ENCODE data around the gene HOXC9.

The HOXC9 gene

GRCh38 chr12:54028314-54029201 is 28.6 kb downstream of the HOXC9 start, which contains the start of gene HOXC6:
HOXC6 (plus strand) TSS chr12:54028440; CDS start chr12:54028522, 82 bp downstream.
- DNase-seq = no peak

GRCh38 chr12:54029529-54030441 is 29.8 kb downstream of the HOXC9 start:
- no peak for DNase-seq

GRCh38 chr12:54030442-54030801 is 30.5 kb downstream of the HOXC9 start:
- no peak for DNase-seq

- no peak for DNase-seq
These were observed 31.0 kb downstream of the HOXC9 start for GRCh38 chr12:54030889-54031471.

- no peak for DNase-seq
These were observed 31.5 kb downstream of the HOXC9 start for GRCh38 chr12:54031480-54031879.

- DNase-seq = no peak
These were observed 32.2 kb downstream of the HOXC9 start for GRCh38 chr12:54032086-54032619.

GRCh38 chr12:54032627-54033100 is 32.7 kb downstream of the HOXC9 start, which contains the start of gene HOXC5:
HOXC5 (plus strand) TSS chr12:54033050; CDS start chr12:54033123, 73 bp downstream.
- no peak for DNase-seq

- DNase-seq = no peak
These were observed 33.4 kb downstream of the HOXC9 start for GRCh38 chr12:54033106-54033979.

DNA sequence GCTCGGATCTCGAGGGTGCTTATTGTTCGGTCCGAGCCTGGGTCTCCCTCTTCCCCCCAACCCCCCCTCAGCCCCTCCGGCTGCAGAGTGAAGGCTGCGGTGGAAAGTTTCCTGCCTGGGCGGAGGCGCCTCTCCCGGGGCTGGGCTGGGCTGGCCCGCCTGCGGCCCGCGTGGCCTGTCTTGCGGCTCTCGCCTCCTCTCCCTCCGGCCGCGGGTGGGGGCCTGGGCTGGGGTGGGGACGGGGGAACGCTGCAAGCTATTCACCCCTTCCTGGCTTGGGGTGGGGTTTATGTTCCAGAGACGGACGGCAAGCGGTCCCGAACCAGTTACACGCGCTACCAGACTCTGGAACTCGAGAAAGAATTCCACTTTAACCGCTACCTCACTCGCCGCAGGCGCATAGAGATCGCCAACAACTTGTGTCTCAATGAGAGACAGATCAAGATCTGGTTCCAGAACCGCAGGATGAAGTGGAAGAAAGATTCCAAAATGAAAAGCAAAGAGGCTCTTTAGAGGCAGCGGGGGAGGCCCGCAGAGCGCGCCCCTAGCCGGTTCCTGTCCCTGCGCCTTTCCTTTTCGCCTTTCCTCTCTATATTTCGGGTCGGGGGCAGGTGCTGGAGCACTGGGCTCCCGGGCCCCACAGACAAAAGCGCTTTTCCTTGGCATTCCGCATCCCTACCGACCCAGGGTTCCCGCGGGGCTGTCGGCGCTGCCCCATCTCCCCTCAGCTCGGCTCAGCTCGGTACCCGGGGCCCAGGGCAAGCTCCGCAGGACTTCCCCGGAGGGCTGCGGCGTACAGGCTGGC is 34.2 kb downstream of the HOXC9 start:
- no peak for DNase-seq

- DNase-seq = no peak
These were observed 34.9 kb downstream of the HOXC9 start for GRCh38 chr12:54034785-54035310.

DNA sequence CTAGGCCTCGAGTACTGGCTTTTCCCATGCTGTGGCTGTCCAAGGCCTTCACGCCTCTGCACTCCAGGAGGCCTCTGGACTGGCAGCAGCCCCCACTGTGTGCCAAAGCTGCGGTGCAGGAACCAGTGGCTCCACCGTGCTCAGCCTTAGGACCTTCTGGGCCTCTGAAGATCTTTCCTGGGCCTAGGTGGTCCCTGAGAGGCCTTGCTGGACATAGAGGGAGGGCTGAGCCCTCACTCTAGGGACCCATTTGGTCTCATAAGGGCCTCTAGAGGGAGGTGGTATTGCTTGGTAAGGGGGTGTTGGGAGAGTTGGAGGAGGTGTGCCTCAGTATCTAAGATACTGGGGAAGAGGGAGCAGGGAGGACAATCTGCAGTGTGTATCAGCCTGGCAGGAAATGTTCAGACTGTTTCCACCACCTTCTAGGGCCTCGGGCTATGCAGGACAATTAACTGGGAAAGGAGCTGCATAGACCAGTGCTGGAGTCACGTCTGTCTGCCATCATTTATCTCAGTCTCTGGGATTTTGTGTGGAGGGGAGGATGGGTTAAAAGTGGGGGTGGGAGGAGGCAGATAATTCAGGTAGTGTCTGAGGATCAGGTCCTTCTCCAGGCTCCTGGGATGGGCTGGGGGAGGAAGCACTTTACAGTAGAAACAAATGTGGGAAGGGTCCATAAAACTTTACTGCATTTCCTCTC is 35.8 kb downstream of the HOXC9 start:
- DNase-seq = no peak

DNA sequence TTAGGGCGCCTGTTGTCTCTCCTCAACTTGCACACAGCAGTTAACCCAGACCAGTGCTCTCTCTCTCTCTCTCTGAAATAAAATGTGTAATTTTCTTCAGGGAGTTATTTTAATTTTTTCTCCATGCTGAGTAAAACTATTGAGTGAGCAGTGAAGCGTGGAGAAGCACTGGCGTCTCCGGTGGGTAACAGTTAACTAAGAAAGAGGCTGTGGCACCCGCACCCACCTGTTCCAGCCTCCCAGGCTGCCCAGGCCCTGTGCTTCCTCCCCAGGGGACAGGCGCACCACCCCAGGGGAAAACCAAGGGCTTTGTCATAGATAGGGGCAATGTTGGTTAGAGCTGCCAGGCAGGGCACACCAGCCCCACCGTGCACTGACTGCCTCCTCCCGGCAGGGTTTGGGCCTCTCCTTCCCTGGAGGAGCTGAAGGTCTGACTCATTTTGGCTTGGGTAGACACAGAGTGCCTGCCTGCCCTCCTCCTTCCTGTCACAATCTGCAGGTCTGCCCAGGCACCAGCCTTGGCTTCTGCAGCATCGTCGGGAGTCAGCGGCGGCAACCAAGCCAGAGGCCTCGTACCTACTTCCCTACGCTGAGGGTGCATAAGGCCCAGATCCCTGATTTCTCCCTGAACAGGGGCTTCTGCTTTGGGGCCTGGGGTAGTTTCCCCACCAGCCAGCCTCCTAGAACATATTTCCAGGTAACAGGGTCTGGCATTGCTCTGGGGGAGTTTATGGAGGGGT is 36.8 kb downstream of the HOXC9 start:
- DNase-seq = no peak

GRCh38 chr12:54037360-54038283 is 37.7 kb downstream of the HOXC9 start:
- no peak for DNase-seq

GRCh38 chr12:54038284-54038870 is 38.4 kb downstream of the HOXC9 start:
- no peak for DNase-seq

DNA sequence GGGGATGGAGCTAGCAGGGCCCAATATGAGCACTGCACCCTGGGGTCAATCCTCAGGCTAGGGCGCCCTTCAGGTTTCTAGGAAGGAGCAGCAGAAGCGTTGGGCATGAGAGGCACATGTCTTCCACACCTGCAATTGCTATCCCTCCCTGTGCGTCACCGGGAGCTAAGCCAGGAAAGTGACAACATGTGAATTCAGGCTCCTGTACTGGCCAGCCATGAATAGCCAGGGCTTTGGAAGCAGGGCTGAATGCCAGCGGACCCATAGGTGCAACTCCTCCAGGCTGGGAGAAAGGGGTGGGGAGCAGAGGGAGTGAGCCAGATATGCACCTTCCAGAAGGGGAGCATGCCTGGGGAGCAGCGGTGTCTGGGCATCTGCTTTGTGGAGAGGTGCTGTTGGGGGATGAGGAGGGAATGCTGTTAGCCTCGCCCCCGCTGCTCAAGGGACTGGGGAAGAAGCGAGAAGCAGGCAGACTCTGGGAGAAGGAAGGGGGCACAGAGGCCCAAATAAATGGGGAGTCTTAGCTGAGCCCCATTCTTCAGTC is 39.0 kb downstream of the HOXC9 start:
- no peak for DNase-seq

GRCh38 chr12:54039417-54040147 is 39.6 kb downstream of the HOXC9 start:
- DNase-seq = no peak

DNA sequence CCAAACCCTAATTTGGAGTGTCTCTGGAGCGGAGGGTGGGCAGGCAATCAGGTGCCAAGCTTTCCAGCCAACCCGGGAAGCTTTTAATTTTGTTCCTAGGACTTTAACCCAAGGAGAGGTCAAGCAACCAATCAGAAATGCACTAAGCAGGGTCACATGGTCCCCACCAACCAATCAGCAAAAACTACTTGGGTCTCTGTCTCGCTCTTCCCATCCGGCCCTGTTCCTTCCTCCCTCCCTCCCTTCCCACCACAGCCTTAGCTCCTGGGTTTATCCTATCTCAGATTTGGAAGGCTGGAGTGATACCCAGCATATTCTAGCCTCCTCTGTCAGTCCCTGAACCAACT is 40.2 kb downstream of the HOXC9 start:
- no peak for DNase-seq

Measured in activated gamma-delta T cell (primary cell).